ENCODE results near the gene KRTAP27-1. TPM values are rescaled to one million over a fixed set of nuclear protein-coding genes. Genes with fewer than 3 reads are reported as not detected.

KRTAP27-1 gene
- total RNA-seq, 2 donors from 2014 or later: not detected

DNA sequence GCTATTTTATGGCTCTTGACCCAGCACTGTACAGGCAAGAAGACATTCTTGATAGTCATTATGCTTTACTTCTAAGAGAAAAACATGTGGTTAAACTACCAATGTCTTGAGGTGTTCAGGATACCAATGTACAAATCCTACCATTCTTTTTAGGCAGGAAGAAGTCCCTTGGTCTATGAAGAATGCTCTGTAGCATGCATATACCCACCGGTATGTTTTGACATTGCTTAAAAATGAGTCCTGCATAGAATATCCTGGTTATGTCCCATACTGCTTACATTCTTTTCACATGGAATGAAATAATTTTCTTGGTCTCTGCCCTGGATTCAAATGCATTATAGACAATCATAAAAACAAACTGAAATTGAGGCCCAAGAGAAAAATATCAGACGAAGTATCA is 4.8 kb downstream of the KRTAP27-1 start:
- Histone ChIP-seq H3K4me1 (replicated peaks) (no peaks in the 10 kb centered on the region), H3K27me3 (replicated peaks; ENCODE audit: insufficient read depth) (no peaks in the 10 kb centered on the region), H3K27ac (no peak overlapping the region), H3K4me3 (no peak overlapping the region), H3K36me3 (no peaks in the 10 kb centered on the region), H3K9me3 (no peaks in the 10 kb centered on the region)
- intact Hi-C loops (cut with DNase I): no loop called here
- WGBS: 89% methylated on average over 2 of the region's 2 CpGs
- no peak for TF ChIP-seq POLR2AphosphoS5 (IDR thresholded peaks at IDR 0.05)
- no peak for TF ChIP-seq POLR2A (IDR thresholded peaks at IDR 0.05)
- TF ChIP-seq, protein P1, sequence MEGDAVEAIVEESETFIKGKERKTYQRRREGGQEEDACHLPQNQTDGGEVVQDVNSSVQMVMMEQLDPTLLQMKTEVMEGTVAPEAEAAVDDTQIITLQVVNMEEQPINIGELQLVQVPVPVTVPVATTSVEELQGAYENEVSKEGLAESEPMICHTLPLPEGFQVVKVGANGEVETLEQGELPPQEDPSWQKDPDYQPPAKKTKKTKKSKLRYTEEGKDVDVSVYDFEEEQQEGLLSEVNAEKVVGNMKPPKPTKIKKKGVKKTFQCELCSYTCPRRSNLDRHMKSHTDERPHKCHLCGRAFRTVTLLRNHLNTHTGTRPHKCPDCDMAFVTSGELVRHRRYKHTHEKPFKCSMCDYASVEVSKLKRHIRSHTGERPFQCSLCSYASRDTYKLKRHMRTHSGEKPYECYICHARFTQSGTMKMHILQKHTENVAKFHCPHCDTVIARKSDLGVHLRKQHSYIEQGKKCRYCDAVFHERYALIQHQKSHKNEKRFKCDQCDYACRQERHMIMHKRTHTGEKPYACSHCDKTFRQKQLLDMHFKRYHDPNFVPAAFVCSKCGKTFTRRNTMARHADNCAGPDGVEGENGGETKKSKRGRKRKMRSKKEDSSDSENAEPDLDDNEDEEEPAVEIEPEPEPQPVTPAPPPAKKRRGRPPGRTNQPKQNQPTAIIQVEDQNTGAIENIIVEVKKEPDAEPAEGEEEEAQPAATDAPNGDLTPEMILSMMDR (IDR thresholded peaks at IDR 0.05): no peak
- no peak for DNase-seq (ENCODE audit: low spot score)

DNA sequence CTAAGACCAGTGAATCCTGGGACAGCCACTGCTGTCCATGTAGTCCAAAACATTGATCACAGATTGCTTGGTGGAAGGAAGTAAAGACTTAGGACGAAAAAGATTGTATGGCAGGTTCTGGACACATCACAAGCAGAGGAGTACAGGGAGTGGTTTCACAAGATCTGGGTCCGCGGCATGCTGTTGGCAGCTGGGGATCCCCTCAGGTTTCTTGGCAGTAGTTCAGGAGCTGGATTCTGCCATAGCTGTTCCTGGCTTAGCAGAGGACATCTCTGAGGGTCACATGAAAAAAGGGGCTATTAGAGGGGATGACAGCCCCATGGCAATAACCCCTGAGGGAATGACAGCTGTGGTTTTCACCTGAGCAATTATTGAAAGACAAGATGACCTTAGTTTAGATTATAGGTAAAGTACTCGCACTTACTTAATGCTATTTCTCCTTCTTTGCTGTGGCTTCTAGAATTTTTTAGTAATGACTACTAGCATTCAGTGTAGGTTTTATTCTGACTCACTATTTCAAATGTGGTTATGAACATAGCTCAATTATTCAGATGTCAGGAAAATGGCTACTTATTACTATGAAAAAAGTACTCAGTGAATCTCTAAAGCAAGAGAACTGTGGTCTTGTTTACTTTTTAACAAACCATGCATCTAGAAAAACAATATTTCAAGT is 8.2 kb downstream of the KRTAP27-1 start:
- intact Hi-C loops (cut with DNase I): no loop called here
- H3K4me1 ChIP-seq (replicated peaks): no peaks in the 10 kb centered on the region
- TF ChIP-seq POLR2A (IDR thresholded peaks at IDR 0.05): no peak
- no peaks in the 10 kb centered on the region for H3K9me3 ChIP-seq
- H3K27me3 ChIP-seq (replicated peaks; ENCODE audit: insufficient read depth): no peaks in the 10 kb centered on the region
- no peak for DNase-seq (ENCODE audit: low spot score)
- 89% methylated on average over 4 of the region's 4 CpGs for WGBS
- no peak overlapping the region for H3K27ac ChIP-seq
- H3K36me3 ChIP-seq: no peaks in the 10 kb centered on the region
- H3K4me3 ChIP-seq: no peak overlapping the region

DNA sequence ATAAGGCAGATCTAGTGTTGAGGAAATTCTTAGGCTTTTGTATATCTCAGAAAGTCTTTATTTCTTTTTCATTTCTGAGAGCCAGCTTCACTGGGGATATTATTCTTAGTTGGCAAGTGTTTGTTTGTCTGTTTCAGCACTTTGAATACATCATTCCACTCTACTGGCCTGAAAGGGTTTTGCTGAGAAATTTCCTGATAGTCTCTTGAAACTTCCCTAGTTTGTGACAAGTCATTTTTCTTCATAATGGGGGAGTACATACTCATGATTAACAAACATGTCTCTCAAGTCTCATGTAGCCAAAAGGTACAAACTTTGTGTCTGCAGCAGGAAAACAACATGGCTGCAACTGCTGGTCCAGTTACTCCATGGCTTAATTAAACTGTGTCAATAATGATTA is 11.1 kb downstream of the KRTAP27-1 start:
- no peaks in the 10 kb centered on the region for H3K36me3 ChIP-seq

DNA sequence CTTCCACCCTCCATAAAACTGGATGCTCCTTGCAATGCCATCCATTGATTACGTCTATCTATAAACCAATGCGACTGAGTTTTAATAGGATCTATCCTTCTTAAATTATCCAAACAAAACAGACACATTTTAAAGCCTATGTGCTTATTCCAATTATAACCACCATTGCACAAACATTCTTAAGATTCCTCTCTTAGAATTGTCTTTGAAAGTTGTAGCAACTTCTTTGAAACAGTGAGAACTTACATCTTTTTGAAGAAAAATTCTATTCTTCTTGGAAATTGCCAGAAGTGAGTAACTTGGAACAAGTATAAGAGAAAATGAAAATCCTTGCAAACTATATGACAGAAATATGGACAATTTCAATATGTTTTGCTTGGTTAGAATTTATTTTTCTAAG is 17.3 kb downstream of the KRTAP27-1 start, which contains the start of gene KRTAP26-1:
KRTAP26-1 (minus strand) TSS at position 101 of the 400 bp plus-strand sequence. CDS start 280 bp downstream, outside the sequence.
- no peaks in the 10 kb centered on the region for H3K9me3 ChIP-seq
- H3K27me3 ChIP-seq (replicated peaks; ENCODE audit: insufficient read depth): no peaks in the 10 kb centered on the region
- WGBS: 79% methylated on average over 2 of the region's 2 CpGs
- H3K36me3 ChIP-seq: no peaks in the 10 kb centered on the region
- no peak for TF ChIP-seq POLR2A (IDR thresholded peaks at IDR 0.05)
- TF ChIP-seq, protein P1 (IDR thresholded peaks at IDR 0.05): no peak
- TF ChIP-seq POLR2AphosphoS5 (IDR thresholded peaks at IDR 0.05): no peak
- H3K4me3 ChIP-seq: no peak within 1 kb of the TSS
- no peaks in the 10 kb centered on the region for H3K4me1 ChIP-seq (replicated peaks)
- H3K27ac ChIP-seq: no peak within 1 kb of the TSS
- no peak for DNase-seq (ENCODE audit: low spot score)
- intact Hi-C loops (cut with DNase I): no loop called here

More for the DNA sequence above, 11.1 kb downstream of the KRTAP27-1 start:
- Histone ChIP-seq H3K9me3 (no peaks in the 10 kb centered on the region), H3K27ac (no peak overlapping the region), H3K4me3 (no peak overlapping the region), H3K27me3 (replicated peaks; ENCODE audit: insufficient read depth) (no peaks in the 10 kb centered on the region), H3K4me1 (replicated peaks) (no peaks in the 10 kb centered on the region)
- intact Hi-C loops (cut with DNase I): no loop called here
- no peak for DNase-seq (ENCODE audit: low spot score)
- TF ChIP-seq POLR2A (IDR thresholded peaks at IDR 0.05): no peak
- TF ChIP-seq POLR2AphosphoS5 (IDR thresholded peaks at IDR 0.05): no peak
- TF ChIP-seq, protein P1 (IDR thresholded peaks at IDR 0.05): no peak

DNA sequence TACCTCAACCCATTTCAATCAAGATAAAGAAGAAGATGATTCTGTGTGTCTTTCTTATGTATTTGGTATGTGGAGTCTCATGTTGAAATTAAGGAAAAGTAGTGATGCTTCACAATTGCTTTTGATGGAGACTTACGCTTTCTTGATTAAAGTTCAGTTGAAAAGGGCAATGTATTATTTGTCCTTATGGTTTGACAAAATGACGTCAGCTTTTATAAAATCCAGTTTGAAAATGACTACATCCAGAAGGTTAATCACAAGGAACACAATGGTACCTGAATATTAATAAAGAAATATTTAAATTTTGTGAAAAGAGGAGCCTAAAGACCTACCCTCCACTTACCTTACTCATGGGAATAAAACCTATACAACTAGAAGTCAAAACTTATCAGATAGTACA is 21.8 kb downstream of the KRTAP27-1 start:
- WGBS: 94% methylated on average over 2 of the region's 2 CpGs
- Histone ChIP-seq H3K9me3 (no peaks in the 10 kb centered on the region), H3K27me3 (replicated peaks; ENCODE audit: insufficient read depth) (no peaks in the 10 kb centered on the region), H3K4me1 (replicated peaks) (no peaks in the 10 kb centered on the region), H3K36me3 (no peaks in the 10 kb centered on the region), H3K27ac (no peak overlapping the region), H3K4me3 (no peak overlapping the region)
- intact Hi-C loops (cut with DNase I): no loop called here
- TF ChIP-seq POLR2AphosphoS5 (IDR thresholded peaks at IDR 0.05): no peak
- no peak for TF ChIP-seq POLR2A (IDR thresholded peaks at IDR 0.05)
- TF ChIP-seq, protein P1 (IDR thresholded peaks at IDR 0.05): no peak
- DNase-seq (ENCODE audit: low spot score): no peak
